ENCODE measurements around the gene OPTC.

- no peak for TF ChIP-seq POLR2A (IDR thresholded peaks at IDR 0.05)
- no peak for TF ChIP-seq CTCF (IDR thresholded peaks at IDR 0.05)
- TF ChIP-seq EP300 (IDR thresholded peaks at IDR 0.05) = no peak
These were observed 51.2 kb downstream of the OPTC start for GRCh38 chr1:203544978-203545816.

Measured in stomach (tissue), 4 donors.